Gastrocnemius medialis (tissue), 4 donors: ENCODE measurements around the gene ZMYND8.

Experiments used
- POLR2A ChIP-seq, 2 donors: fragments of 450-650 bp; IDR thresholded peaks; one replicate each; pipeline ENCODE4 v1.6.1; 2017; ENCODE audit warnings: antibody characterized with exemption in 2 of 2, mild to moderate bottlenecking in 2 of 2, moderate library complexity in 2 of 2
- TF ChIP-seq, protein P1 (sequence below), 5 experiments: fragments of 450-650 bp in 3 of 5; fragments of 200-600 bp in 2 of 5; sonication (generic) in 2 of 5; IDR thresholded peaks in 4 of 5; conservative IDR thresholded peaks in 1 of 5; 1 replicate in 4 of 5; 2 replicates in 1 of 5; pipeline ENCODE4 v1.5.1; 2016 to 2019; ENCODE audit warnings: antibody characterized with exemption in 5 of 5, mild to moderate bottlenecking in 3 of 5, moderate library complexity in 3 of 5

- TF ChIP-seq, protein P1, sequence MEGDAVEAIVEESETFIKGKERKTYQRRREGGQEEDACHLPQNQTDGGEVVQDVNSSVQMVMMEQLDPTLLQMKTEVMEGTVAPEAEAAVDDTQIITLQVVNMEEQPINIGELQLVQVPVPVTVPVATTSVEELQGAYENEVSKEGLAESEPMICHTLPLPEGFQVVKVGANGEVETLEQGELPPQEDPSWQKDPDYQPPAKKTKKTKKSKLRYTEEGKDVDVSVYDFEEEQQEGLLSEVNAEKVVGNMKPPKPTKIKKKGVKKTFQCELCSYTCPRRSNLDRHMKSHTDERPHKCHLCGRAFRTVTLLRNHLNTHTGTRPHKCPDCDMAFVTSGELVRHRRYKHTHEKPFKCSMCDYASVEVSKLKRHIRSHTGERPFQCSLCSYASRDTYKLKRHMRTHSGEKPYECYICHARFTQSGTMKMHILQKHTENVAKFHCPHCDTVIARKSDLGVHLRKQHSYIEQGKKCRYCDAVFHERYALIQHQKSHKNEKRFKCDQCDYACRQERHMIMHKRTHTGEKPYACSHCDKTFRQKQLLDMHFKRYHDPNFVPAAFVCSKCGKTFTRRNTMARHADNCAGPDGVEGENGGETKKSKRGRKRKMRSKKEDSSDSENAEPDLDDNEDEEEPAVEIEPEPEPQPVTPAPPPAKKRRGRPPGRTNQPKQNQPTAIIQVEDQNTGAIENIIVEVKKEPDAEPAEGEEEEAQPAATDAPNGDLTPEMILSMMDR (IDR thresholded peaks at IDR 0.05 in 4 of 5, conservative IDR thresholded peaks at IDR 0.05 in 1 of 5): no peak
- TF ChIP-seq POLR2A (IDR thresholded peaks at IDR 0.05): no peak
Observed at GRCh38 chr20:47370214-47370613, 13.7 kb upstream of the ZMYND8 start.
